K562 (cell line): Measurements from ENCODE around the gene LZTR1. TPM values are rescaled to one million over a fixed set of nuclear protein-coding genes. Genes with fewer than 3 reads are reported as not detected.

Experiments used
- ARHGAP35 ChIP-seq: fragments of 450-650 bp; IDR thresholded peaks from 2 replicates; pipeline ENCODE4 v1.6.1; 2018; ENCODE audit not compliant: partially characterized antibody
- BRCA1 ChIP-seq, 2 experiments: fragments of 450-650 bp in 1 of 2; sonication (generic) in 1 of 2; formaldehyde crosslinking in 1 of 2; IDR thresholded peaks; 2 replicates each; pipeline versions ENCODE4 v1.5.0 to v1.6.1; 2017 to 2020; ENCODE audit warnings: mild to moderate bottlenecking in 1 of 2, missing genetic modification reagents in 1 of 2
- HNRNPH1 ChIP-seq: fragments of 200-400 bp; formaldehyde crosslinking; optimal IDR thresholded peaks from 2 replicates; pipeline ENCODE3; 2017; ENCODE audit warnings: low read depth, mild to moderate bottlenecking, low read length, moderate library complexity
- OTX1 ChIP-seq: fragments of 450-650 bp; formaldehyde crosslinking; IDR thresholded peaks from 2 replicates; pipeline ENCODE4 v1.4.0; 2022; ENCODE audit warnings: mild to moderate bottlenecking
- PBX2 ChIP-seq, 2 experiments: IDR thresholded peaks in 1 of 2; conservative IDR thresholded peaks in 1 of 2; 2 replicates each; pipeline ENCODE4 v1.6.1; 2016; ENCODE audit warnings: low read depth in 2 of 2, mild to moderate bottlenecking in 1 of 2, missing compliant biosample characterization in 1 of 2, missing genetic modification characterization in 1 of 2, moderate library complexity in 1 of 2
- U2AF2 ChIP-seq: fragments of 200-400 bp; formaldehyde crosslinking; optimal IDR thresholded peaks from 2 replicates; pipeline ENCODE3; 2017; ENCODE audit warnings: low read depth, mild to moderate bottlenecking, low read length
- polyA plus RNA-seq, 8 experiments: library from polyadenylated mRNA; depleted of rRNA in 4 of 8; stranded (reverse) in 5 of 8; unstranded in 3 of 8; fragments of >200 nt; fragmentation: Nextera tagmentation in 2 of 8; fragmentation: Illumina TruSeq in 1 of 8; extraction: Ambion mirVana in 2 of 8; extraction: Trizol in 1 of 8; gene quantifications; 2 replicates each; pipeline versions ENCODE4 v1.2.1 to v1.2.3, GENCODE V29; 2011 to 2014; ENCODE audit warnings: inconsistent platforms in 1 of 8, missing spikeins in 1 of 8
- total RNA-seq, 7 experiments: library from RNA; depleted of rRNA in 6 of 7; stranded (reverse); fragments of >200 nt in 6 of 7; fragmentation: Illumina TruSeq in 2 of 7; extraction: Trizol in 2 of 7; gene quantifications; 2 replicates each; pipeline versions ENCODE4 v1.2.1 to v1.2.3, GENCODE V29; 2011 to 2021; ENCODE audit warnings: low replicate concordance in 1 of 7
- TF ChIP-seq, protein P1 (sequence below): fragments of 250-450 bp; sonication (Bioruptor Pico); IDR thresholded peaks from 2 replicates; pipeline ENCODE4 v1.8.0; 2022; ENCODE audit warnings: inconsistent platforms, mild to moderate bottlenecking, moderate library complexity, borderline replicate concordance
- TF ChIP-seq, protein P2 (sequence below), 3 experiments: IDR thresholded peaks in 2 of 3; conservative IDR thresholded peaks in 1 of 3; 2 replicates each; pipeline ENCODE4 v1.5.1; 2011 to 2012; ENCODE audit warnings: low read length in 3 of 3, mild to moderate bottlenecking in 3 of 3, control low read depth in 2 of 3, improper control_type of control experiment in 1 of 3, inconsistent platforms in 1 of 3, low read depth in 1 of 3, mixed read lengths in 1 of 3, moderate library complexity in 1 of 3; ENCODE audit not compliant: insufficient read depth in 2 of 3
- TF ChIP-seq, protein P3 (sequence below): fragments of 450-650 bp; formaldehyde crosslinking; IDR thresholded peaks from 2 replicates; pipeline ENCODE4 v1.4.0; 2020; ENCODE audit warnings: mild to moderate bottlenecking
- TF ChIP-seq, protein P4 (sequence below), 3 experiments: fragments of 200-800 bp in 1 of 3; fragments of 250-450 bp in 1 of 3; fragments of 450-650 bp in 1 of 3; sonication (Bioruptor Pico) in 1 of 3; sonication (Bioruptor generic) in 1 of 3; formaldehyde crosslinking in 1 of 3; IDR thresholded peaks; 2 replicates each; pipeline versions ENCODE4 v1.6.1 to v1.8.0; 2016 to 2022; ENCODE audit warnings: mild to moderate bottlenecking in 2 of 3, missing genetic modification characterization in 2 of 3, missing compliant biosample characterization in 1 of 3, moderate library complexity in 1 of 3

LZTR1 gene
- total and polyA plus RNA-seq, 9 of the 15 experiments (the other 6 are each of a cell fraction or from before 2014, with no cell fraction given): 2.2 to 135 (median 63.0) TPM

GRCh38 chr22:20952544-20953341, 29.4 kb upstream of the LZTR1 start (continued):
- TF ChIP-seq HNRNPH1 (no peak), PBX2 (CRISPR knock-in tag; IDR thresholded peaks at IDR 0.05; ENCODE audit: low read depth) (no peak), PBX2 (tag; conservative IDR thresholded peaks at IDR 0.05; ENCODE audit: low read depth) (no peak), BRCA1 (IDR thresholded peaks at IDR 0.05) (no peak), BRCA1 (CRISPR knock-in tag; IDR thresholded peaks at IDR 0.05) (no peak), U2AF2 (no peak), ARHGAP35 (peak; percentile 13), OTX1 (CRISPR knock-in tag) (0 out of 2 replicates have a peak, but pooled peaks have one; percentile 17)
- TF ChIP-seq, protein P1, sequence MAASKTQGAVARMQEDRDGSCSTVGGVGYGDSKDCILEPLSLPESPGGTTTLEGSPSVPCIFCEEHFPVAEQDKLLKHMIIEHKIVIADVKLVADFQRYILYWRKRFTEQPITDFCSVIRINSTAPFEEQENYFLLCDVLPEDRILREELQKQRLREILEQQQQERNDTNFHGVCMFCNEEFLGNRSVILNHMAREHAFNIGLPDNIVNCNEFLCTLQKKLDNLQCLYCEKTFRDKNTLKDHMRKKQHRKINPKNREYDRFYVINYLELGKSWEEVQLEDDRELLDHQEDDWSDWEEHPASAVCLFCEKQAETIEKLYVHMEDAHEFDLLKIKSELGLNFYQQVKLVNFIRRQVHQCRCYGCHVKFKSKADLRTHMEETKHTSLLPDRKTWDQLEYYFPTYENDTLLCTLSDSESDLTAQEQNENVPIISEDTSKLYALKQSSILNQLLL (CRISPR knock-in tag): no peak
- TF ChIP-seq, protein P2, sequence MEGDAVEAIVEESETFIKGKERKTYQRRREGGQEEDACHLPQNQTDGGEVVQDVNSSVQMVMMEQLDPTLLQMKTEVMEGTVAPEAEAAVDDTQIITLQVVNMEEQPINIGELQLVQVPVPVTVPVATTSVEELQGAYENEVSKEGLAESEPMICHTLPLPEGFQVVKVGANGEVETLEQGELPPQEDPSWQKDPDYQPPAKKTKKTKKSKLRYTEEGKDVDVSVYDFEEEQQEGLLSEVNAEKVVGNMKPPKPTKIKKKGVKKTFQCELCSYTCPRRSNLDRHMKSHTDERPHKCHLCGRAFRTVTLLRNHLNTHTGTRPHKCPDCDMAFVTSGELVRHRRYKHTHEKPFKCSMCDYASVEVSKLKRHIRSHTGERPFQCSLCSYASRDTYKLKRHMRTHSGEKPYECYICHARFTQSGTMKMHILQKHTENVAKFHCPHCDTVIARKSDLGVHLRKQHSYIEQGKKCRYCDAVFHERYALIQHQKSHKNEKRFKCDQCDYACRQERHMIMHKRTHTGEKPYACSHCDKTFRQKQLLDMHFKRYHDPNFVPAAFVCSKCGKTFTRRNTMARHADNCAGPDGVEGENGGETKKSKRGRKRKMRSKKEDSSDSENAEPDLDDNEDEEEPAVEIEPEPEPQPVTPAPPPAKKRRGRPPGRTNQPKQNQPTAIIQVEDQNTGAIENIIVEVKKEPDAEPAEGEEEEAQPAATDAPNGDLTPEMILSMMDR (IDR thresholded peaks at IDR 0.05 in 2 of 3, conservative IDR thresholded peaks at IDR 0.05 in 1 of 3; ENCODE audit: insufficient read depth in 2 of 3, low read depth in 1 of 3, low read length in 3 of 3): no peak
- TF ChIP-seq, protein P3, sequence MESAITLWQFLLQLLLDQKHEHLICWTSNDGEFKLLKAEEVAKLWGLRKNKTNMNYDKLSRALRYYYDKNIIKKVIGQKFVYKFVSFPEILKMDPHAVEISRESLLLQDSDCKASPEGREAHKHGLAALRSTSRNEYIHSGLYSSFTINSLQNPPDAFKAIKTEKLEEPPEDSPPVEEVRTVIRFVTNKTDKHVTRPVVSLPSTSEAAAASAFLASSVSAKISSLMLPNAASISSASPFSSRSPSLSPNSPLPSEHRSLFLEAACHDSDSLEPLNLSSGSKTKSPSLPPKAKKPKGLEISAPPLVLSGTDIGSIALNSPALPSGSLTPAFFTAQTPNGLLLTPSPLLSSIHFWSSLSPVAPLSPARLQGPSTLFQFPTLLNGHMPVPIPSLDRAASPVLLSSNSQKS (CRISPR knock-in tag): peak; percentile 62; the same call in 1 of the 2 replicates
- TF ChIP-seq, protein P4, sequence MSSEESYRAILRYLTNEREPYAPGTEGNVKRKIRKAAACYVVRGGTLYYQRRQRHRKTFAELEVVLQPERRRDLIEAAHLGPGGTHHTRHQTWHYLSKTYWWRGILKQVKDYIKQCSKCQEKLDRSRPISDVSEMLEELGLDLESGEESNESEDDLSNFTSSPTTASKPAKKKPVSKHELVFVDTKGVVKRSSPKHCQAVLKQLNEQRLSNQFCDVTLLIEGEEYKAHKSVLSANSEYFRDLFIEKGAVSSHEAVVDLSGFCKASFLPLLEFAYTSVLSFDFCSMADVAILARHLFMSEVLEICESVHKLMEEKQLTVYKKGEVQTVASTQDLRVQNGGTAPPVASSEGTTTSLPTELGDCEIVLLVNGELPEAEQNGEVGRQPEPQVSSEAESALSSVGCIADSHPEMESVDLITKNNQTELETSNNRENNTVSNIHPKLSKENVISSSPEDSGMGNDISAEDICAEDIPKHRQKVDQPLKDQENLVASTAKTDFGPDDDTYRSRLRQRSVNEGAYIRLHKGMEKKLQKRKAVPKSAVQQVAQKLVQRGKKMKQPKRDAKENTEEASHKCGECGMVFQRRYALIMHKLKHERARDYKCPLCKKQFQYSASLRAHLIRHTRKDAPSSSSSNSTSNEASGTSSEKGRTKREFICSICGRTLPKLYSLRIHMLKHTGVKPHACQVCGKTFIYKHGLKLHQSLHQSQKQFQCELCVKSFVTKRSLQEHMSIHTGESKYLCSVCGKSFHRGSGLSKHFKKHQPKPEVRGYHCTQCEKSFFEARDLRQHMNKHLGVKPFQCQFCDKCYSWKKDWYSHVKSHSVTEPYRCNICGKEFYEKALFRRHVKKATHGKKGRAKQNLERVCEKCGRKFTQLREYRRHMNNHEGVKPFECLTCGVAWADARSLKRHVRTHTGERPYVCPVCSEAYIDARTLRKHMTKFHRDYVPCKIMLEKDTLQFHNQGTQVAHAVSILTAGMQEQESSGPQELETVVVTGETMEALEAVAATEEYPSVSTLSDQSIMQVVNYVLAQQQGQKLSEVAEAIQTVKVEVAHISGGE (CRISPR knock-in tag; IDR thresholded peaks at IDR 0.05): no peak
